Liver (tissue), 3 donors: ENCODE data around the gene PLP1.

Source experiments
- GABPA ChIP-seq, 2 donors: IDR thresholded peaks in 1 of 2; conservative IDR thresholded peaks in 1 of 2; 2 replicates each; pipeline ENCODE4 v1.6.1; 2016; ENCODE audit warnings: antibody characterized with exemption in 2 of 2, mild to moderate bottlenecking in 1 of 2, moderate library complexity in 1 of 2
- JUND ChIP-seq, 2 donors: IDR thresholded peaks; 2 replicates each; pipeline ENCODE4 v1.6.1; 2016; ENCODE audit warnings: antibody characterized with exemption in 2 of 2
- NR2F2 ChIP-seq: IDR thresholded peaks from 2 replicates; pipeline ENCODE4 v1.6.1; 2016; ENCODE audit warnings: antibody characterized with exemption
- RAD21 ChIP-seq, 2 donors: IDR thresholded peaks; 2 replicates each; pipeline ENCODE4 v1.6.1; 2016; ENCODE audit warnings: antibody characterized with exemption in 2 of 2, mild to moderate bottlenecking in 2 of 2
- REST ChIP-seq: IDR thresholded peaks from 2 replicates; pipeline ENCODE4 v1.6.1; 2016; ENCODE audit warnings: antibody characterized with exemption, mild to moderate bottlenecking
- RXRA ChIP-seq, 2 donors: IDR thresholded peaks; 2 replicates each; pipeline ENCODE4 v1.6.1; 2017 to 2018; ENCODE audit warnings: antibody characterized with exemption in 2 of 2, mild to moderate bottlenecking in 1 of 2
- SP1 ChIP-seq: IDR thresholded peaks from 2 replicates; pipeline ENCODE4 v1.6.1; 2018; ENCODE audit warnings: antibody characterized with exemption, mild to moderate bottlenecking
- YY1 ChIP-seq: IDR thresholded peaks from 2 replicates; pipeline ENCODE4 v1.6.1; 2016; ENCODE audit warnings: antibody characterized with exemption, mild to moderate bottlenecking
- TF ChIP-seq, protein P1 (sequence below): IDR thresholded peaks from 2 replicates; pipeline ENCODE4 v1.6.1; 2016; ENCODE audit warnings: antibody characterized with exemption
- TF ChIP-seq, protein P2 (sequence below): fragments of 150-350 bp; IDR thresholded peaks from 2 replicates; pipeline ENCODE4 v1.5.1; 2017; ENCODE audit warnings: improper control_type of control experiment, low read depth, low read length; ENCODE audit not compliant: missing input control
- TF ChIP-seq, protein P3 (sequence below): IDR thresholded peaks from 2 replicates; pipeline ENCODE4 v1.6.1; 2016; ENCODE audit warnings: antibody characterized with exemption
- TF ChIP-seq, protein P4 (sequence below): IDR thresholded peaks from 2 replicates; pipeline ENCODE4 v1.6.1; 2016; ENCODE audit warnings: antibody characterized with exemption
- donor health status: healthy.
- donor health status: healthy.

- TF ChIP-seq RAD21 (IDR thresholded peaks at IDR 0.05) = no peak
- TF ChIP-seq, protein P1, sequence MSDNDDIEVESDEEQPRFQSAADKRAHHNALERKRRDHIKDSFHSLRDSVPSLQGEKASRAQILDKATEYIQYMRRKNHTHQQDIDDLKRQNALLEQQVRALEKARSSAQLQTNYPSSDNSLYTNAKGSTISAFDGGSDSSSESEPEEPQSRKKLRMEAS = no peak
- TF ChIP-seq, protein P2, sequence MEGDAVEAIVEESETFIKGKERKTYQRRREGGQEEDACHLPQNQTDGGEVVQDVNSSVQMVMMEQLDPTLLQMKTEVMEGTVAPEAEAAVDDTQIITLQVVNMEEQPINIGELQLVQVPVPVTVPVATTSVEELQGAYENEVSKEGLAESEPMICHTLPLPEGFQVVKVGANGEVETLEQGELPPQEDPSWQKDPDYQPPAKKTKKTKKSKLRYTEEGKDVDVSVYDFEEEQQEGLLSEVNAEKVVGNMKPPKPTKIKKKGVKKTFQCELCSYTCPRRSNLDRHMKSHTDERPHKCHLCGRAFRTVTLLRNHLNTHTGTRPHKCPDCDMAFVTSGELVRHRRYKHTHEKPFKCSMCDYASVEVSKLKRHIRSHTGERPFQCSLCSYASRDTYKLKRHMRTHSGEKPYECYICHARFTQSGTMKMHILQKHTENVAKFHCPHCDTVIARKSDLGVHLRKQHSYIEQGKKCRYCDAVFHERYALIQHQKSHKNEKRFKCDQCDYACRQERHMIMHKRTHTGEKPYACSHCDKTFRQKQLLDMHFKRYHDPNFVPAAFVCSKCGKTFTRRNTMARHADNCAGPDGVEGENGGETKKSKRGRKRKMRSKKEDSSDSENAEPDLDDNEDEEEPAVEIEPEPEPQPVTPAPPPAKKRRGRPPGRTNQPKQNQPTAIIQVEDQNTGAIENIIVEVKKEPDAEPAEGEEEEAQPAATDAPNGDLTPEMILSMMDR = no peak
- no peak for TF ChIP-seq YY1
- TF ChIP-seq SP1 = no peak
- TF ChIP-seq, protein P3, sequence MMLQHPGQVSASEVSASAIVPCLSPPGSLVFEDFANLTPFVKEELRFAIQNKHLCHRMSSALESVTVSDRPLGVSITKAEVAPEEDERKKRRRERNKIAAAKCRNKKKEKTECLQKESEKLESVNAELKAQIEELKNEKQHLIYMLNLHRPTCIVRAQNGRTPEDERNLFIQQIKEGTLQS = no peak
- TF ChIP-seq GABPA (IDR thresholded peaks at IDR 0.05 in 1 of 2, conservative IDR thresholded peaks at IDR 0.05 in 1 of 2) = no peak
- no peak for TF ChIP-seq RXRA (IDR thresholded peaks at IDR 0.05)
- no peak for TF ChIP-seq JUND (IDR thresholded peaks at IDR 0.05)
- TF ChIP-seq, protein P4, sequence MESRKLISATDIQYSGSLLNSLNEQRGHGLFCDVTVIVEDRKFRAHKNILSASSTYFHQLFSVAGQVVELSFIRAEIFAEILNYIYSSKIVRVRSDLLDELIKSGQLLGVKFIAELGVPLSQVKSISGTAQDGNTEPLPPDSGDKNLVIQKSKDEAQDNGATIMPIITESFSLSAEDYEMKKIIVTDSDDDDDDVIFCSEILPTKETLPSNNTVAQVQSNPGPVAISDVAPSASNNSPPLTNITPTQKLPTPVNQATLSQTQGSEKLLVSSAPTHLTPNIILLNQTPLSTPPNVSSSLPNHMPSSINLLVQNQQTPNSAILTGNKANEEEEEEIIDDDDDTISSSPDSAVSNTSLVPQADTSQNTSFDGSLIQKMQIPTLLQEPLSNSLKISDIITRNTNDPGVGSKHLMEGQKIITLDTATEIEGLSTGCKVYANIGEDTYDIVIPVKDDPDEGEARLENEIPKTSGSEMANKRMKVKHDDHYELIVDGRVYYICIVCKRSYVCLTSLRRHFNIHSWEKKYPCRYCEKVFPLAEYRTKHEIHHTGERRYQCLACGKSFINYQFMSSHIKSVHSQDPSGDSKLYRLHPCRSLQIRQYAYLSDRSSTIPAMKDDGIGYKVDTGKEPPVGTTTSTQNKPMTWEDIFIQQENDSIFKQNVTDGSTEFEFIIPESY = no peak
- TF ChIP-seq NR2F2 = no peak
- no peak for TF ChIP-seq REST
Observed at GRCh38 chrX:103741879-103742278, 34.8 kb upstream of the PLP1 start.
